ENCODE data around the gene DMAC2.

GRCh38 chr19:41455936-41456335 lies 16.2 kb upstream of the DMAC2 start:
- no peak for TF ChIP-seq CTCF (conservative IDR thresholded peaks at IDR 0.05; ENCODE audit: low read length)
- no peak for TF ChIP-seq EZH2phosphoT487 (IDR thresholded peaks at IDR 0.05; ENCODE audit: borderline replicate concordance)

All from Loucy (cell line).